T-helper 17 cell (primary cell): ENCODE results near the gene CHPF. TPM values are rescaled to one million over a fixed set of nuclear protein-coding genes. Genes with fewer than 3 reads are reported as not detected.

Source experiments
- ATAC-seq: fragments of 150-1000 bp; cut with Tn5 transposase; 2 replicates; pipeline ENCODE4 v1.10.0; 2021; ENCODE audit warnings: mild to moderate bottlenecking, moderate library complexity
- DNase-seq, 3 donors: peaks; one replicate each; pipeline versions ENCODE4 v3.0.0 to v3.0.0-alpha.2; 2020 to 2021
- H3K9me3 ChIP-seq: one replicate; pipeline ENCODE4 v1.7.0; 2013; ENCODE audit warnings: low read length, mild to moderate bottlenecking; ENCODE audit not compliant: control insufficient read depth, poor library complexity, severe bottlenecking
- H3K27ac Mint-ChIP-seq: one replicate; pipeline ENCODE4 v1.8.0; 2022; ENCODE audit warnings: mild to moderate bottlenecking, moderate library complexity, mixed read lengths
- H3K27me3 Mint-ChIP-seq: one replicate; pipeline ENCODE4 v1.8.0; 2022; ENCODE audit warnings: mixed read lengths
- H3K36me3 Mint-ChIP-seq: one replicate; pipeline ENCODE4 v1.8.0; 2022; ENCODE audit warnings: low read depth, mixed read lengths
- H3K4me1 Mint-ChIP-seq: one replicate; pipeline ENCODE4 v1.8.0; 2022; ENCODE audit warnings: mild to moderate bottlenecking, mixed read lengths
- H3K4me3 Mint-ChIP-seq: one replicate; pipeline ENCODE4 v1.8.0; 2022; ENCODE audit warnings: mild to moderate bottlenecking, moderate library complexity, mixed read lengths
- total RNA-seq, 4 donors: library from RNA in 2 of 4; stranded (reverse) in 2 of 4; gene quantifications; one replicate each; pipeline ENCODE4 v1.2.3 and lab custom pipeline; 2022 to 2026

CHPF gene
- total RNA-seq, 2 donors from 2014 or later = 9.4 to 10.4 TPM

DNA sequence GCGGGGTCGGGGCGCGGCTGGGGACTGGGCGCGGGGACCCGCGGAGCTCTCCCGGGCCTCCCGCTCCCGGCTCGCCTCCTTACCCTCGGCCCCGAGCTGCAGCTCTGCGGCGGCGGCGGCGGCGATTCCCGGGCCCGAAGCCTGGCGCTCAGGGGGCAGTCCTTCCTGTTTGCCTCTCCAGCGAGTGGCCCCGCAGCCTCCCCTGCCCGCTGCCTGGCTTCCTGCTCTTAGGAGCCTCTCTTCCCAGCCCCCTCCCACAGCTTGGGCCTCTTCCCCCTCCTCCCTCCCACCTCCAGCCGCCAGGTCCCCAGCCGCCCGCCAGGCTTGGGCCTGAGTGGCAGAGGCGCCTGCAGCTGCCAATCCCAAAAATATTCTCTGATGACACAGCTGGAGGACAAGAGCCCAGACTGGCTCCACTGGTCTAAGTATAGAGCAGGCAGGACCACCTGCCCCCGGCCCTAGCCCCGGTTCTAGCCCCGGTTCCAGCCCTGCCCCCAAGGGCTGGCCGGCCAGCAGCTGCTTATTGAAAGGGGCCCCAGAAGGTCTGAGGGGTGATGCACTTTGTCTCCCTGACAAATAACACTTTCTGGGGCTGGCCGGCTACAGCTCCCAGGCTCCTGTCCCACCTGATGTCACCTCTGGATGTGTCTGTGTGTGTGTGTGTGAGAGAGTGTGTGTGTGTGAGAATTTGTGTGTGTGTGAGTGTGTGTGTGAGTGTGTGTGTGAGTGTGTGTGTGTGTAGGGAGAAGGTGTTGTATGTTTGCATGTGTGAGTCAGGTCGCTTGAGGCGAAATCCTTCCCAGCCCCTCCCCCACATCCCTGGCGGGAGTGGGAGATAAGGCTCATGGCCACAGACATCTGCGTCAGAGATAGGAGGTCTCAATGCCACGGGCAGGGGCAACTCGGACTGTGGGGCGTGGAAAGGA lies 28.0 kb upstream of the CHPF start, which contains the start of gene OBSL1:
Gene OBSL1 (minus strand): TSS at position 229 of the 926 bp plus-strand sequence. CDS start 307 bp downstream, outside the sequence.
- Mint-ChIP-seq H3K27me3 (peaks cover 72% of the 10 kb centered on the region), H3K27ac (no peak within 1 kb of the TSS), H3K36me3 (peaks cover 7% of the 10 kb centered on the region), H3K4me3 (peak within 1 kb of the TSS; percentile 31), H3K4me1 (no peaks in the 10 kb centered on the region)
- DNase-seq = no peak
- no peaks in the 10 kb centered on the region for H3K9me3 ChIP-seq
- peak; percentile 23 for ATAC-seq

DNA sequence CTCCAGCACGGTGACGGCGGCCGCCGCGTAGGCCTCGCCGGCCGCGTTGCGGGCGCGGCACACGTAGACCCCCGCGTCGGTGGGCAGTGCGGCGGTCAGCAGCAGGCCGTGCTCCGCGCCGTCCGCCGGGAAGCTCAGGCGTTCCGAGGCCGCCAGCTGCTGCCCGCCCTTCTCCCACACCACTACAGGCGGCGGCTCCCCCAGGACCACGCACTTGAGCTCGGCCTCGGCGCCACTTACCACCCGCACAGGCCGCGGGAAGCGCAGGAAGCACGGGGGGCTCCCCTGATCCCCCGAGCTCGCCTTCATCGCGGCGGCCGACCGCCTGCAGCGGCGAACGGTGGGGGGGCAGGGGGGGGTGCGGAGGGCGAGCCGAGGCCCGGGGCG lies 27.3 kb upstream of the CHPF start:
- H3K9me3 ChIP-seq = no peaks in the 10 kb centered on the region
- H3K4me1 Mint-ChIP-seq = no peaks in the 10 kb centered on the region
- peaks cover 72% of the 10 kb centered on the region for H3K27me3 Mint-ChIP-seq
- H3K36me3 Mint-ChIP-seq = peaks cover 7% of the 10 kb centered on the region
- no peak overlapping the region for H3K27ac Mint-ChIP-seq
- DNase-seq = no peak
- no peak overlapping the region for H3K4me3 Mint-ChIP-seq
- ATAC-seq = peak; percentile 45

DNA sequence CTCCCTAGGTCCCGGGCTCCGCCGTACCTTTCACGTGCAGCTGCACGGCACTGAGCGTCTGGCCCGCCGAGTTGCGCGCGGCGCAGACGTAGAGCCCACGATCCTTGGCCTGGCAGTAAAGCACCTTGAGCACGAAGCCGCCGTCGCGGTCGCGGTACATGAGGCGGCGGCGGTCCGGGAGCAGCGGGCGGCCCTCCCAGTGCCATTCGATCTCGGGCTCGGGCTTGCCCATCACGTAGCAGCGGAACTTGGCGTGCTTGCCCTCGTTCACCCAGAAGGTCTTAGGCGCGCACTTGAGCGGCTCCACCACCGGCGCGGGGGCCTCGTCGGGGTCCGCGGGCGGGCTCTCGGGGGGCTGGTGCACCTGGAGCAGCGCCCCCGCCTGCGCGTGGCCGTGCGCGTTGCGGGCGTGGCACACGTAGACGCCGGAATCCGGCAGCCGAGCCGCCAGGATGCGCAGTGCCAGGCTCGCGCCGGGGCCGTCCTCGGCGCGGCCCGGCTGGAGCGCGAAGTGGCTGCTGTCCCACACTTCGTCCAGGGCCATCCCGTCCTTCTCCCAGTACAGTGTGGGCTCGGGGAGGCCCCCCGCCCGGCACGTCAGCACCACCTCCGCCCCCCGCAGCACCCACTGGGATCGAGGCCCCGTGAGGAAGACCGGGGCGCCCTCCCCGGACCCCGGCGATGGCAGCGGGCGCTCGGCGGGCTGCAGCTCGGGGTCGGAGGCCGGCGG lies 26.8 kb upstream of the CHPF start:
- H3K9me3 ChIP-seq = no peaks in the 10 kb centered on the region
- Mint-ChIP-seq H3K36me3 (peaks cover 5% of the 10 kb centered on the region), H3K27me3 (peaks cover 69% of the 10 kb centered on the region), H3K27ac (no peak overlapping the region), H3K4me3 (peak overlapping the region; percentile 65), H3K4me1 (no peaks in the 10 kb centered on the region)
- DNase-seq (no peak), ATAC-seq (peak; percentile 32)

DNA sequence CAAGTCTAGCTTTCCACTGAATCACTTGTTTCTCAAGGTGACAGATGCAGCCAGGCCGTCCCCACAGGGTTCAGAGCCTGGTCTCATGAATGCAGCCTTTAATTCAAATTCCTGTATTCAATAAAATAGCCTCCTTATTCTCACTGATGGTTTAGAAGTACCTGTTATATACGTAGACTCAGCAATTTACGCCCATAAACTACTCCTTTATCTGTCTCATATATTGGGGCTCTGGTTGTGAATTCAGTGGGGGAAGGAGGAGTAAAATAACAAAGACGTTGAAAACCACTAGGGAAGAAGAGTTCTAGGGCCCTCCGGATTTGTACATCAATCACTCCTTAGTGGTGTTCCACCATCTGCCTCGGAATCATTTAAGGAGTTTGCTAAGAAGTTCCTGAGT lies 26.0 kb upstream of the CHPF start:
- ATAC-seq = no peak
- peaks cover 3% of the 10 kb centered on the region for H3K36me3 Mint-ChIP-seq
- no peaks in the 10 kb centered on the region for H3K9me3 ChIP-seq
- no peaks in the 10 kb centered on the region for H3K4me1 Mint-ChIP-seq
- H3K27me3 Mint-ChIP-seq = peaks cover 64% of the 10 kb centered on the region
- no peak for DNase-seq
- peak overlapping the region; percentile 65 for H3K4me3 Mint-ChIP-seq
- no peak overlapping the region for H3K27ac Mint-ChIP-seq

DNA sequence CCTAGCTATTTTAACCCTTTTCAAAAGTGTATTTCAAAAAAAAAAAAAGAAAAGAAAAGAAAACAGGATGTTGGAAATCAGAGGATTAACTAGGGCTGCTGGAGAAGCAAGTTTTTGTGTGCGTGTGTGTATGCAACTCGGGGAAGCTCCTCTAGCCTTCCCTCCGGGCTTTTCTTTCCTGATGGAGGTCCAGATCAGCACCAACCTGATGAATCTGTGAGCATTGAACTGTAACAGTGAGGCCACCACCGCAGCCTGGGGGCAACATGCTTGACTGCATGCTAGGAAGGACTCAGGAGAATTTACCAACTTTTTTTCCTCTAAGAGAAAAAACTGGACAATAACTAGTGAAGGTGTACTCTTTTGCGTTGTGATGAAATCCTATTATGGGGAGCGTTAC lies 25.4 kb upstream of the CHPF start:
- H3K9me3 ChIP-seq = no peaks in the 10 kb centered on the region
- H3K27ac Mint-ChIP-seq = no peak overlapping the region
- no peak overlapping the region for H3K4me3 Mint-ChIP-seq
- peaks cover 3% of the 10 kb centered on the region for H3K36me3 Mint-ChIP-seq
- no peak for DNase-seq
- ATAC-seq = no peak
- peaks cover 69% of the 10 kb centered on the region for H3K27me3 Mint-ChIP-seq
- no peaks in the 10 kb centered on the region for H3K4me1 Mint-ChIP-seq

DNA sequence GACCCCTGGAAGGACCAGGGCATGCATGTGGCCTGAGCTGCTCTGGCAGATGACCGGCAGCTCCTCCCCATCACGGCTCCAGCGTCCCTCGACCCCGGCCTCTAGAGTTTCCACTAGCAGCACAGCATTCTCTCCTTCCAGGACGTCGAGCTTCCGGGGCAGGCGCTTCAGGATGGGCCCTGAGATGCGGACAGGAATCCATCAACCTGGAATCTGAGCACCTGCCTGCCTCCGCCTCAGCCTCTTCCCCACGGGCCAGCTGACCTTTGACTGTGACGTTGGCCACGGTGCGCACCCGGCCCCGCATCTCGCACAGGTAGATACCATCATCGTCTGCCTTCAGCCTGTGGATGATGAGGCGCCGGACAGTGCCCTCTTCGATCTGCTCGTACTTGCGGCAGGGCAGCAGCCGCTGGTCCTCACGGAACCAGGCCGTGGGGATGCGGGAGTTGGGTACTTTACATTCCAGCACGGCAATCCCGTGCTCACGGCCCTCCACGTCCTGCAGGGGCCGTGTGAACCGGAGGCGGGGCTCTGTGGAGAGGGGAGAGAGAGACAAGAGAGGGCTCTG lies 24.3 kb upstream of the CHPF start:
- ATAC-seq = no peak

DNA sequence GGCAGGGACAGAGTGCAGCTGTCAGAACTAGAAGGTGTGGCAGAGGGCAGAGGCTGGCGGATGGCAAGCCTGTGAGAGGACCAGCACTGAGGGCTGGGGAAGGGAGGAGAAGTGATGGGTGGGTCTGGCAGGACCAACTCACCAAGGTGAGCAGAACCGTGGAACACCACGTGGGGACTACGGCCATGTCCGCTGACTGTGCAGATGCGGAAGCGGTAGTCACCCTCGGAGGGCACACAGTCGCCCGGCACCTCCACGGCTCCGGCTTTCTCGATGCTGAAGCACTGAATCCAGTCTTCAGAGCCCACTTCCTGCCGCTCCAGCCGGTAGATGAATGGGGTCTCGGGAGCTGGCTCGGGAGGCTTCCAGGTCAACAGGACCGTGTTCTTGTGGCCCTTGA lies 23.5 kb upstream of the CHPF start:
- ATAC-seq (no peak), DNase-seq (no peak)
- no peak overlapping the region for H3K27ac Mint-ChIP-seq
- H3K4me1 Mint-ChIP-seq = no peaks in the 10 kb centered on the region
- H3K36me3 Mint-ChIP-seq = peaks cover 3% of the 10 kb centered on the region
- no peaks in the 10 kb centered on the region for H3K9me3 ChIP-seq
- H3K27me3 Mint-ChIP-seq = peaks cover 71% of the 10 kb centered on the region
- H3K4me3 Mint-ChIP-seq = no peak overlapping the region

More for the DNA sequence above, 24.3 kb upstream of the CHPF start:
- DNase-seq = no peak
- no peaks in the 10 kb centered on the region for H3K4me1 Mint-ChIP-seq
- H3K9me3 ChIP-seq = no peaks in the 10 kb centered on the region
- H3K27ac Mint-ChIP-seq = no peak overlapping the region
- no peak overlapping the region for H3K4me3 Mint-ChIP-seq
- peaks cover 71% of the 10 kb centered on the region for H3K27me3 Mint-ChIP-seq
- H3K36me3 Mint-ChIP-seq = peaks cover 3% of the 10 kb centered on the region

DNA sequence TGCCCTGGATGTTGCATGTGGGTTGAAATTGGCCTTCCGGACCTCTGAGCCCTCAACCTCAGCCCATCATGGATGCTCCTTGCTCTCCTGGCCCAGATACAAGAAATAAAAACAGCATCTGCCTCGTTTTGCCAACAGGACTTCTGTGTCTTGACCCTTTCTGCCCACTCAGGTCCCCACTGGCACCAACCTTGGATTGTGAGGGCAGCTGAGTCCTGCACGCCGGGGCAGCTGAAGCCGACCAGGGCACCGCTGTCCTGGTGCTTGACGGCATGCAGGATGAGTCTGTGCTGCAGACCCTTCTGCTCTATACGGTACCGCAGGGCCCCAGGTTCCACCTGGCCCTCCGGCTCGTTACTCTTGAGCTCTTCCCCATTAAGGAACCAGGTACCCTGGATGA lies 23.0 kb upstream of the CHPF start:
- no peak for DNase-seq
- ATAC-seq = no peak
- H3K9me3 ChIP-seq = no peaks in the 10 kb centered on the region
- Mint-ChIP-seq H3K27ac (no peak overlapping the region), H3K4me1 (no peaks in the 10 kb centered on the region), H3K4me3 (no peak overlapping the region), H3K27me3 (peaks cover 70% of the 10 kb centered on the region), H3K36me3 (peaks cover 3% of the 10 kb centered on the region)

DNA sequence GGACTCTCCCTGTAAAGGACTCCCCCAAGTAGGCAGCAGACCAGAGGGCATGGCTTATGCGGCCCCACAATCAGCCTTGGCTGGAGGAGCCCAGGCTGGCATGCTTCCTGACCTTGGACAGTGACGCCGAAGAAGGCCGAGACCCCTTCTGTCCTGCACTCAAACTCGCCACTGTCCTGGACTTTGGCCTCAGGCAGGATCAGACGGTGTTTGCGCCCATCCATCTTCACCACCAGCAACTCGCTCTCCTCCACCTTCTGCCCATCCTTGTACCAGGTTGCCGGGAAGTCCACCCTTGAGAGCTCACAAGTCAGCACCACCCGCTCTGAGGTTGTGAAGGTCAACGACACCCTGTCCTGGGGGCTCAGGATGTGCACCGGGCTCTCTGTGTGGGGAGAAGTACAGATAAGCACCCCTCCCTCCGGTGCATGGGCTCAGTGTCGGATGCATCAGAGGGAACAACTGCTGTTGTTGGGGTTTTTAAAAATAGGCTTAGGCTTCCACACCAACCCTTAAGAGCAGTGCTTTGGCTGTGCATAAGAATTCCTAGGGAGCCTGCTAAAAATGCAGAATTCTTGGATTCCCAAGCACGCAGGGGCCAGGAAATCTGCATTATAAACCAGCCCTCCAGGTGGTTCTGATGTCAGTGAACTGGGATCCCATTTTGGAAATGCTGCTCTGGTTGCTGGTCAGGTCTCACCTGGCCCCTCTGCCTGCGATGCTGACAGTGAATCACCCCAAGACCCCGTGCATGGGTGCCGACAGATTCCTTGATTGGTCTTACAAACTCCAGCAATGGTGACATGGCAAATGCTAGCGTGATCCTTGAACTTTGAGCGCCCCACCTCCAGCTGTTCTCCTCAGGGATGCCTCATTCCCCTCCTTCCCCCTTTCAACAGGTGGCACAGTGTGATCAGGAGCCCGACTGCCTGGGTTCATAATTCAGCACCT lies 21.8 kb upstream of the CHPF start:
- Mint-ChIP-seq H3K4me1 (no peaks in the 10 kb centered on the region), H3K4me3 (no peak overlapping the region), H3K36me3 (peaks cover 3% of the 10 kb centered on the region), H3K27me3 (peaks cover 68% of the 10 kb centered on the region), H3K27ac (no peak overlapping the region)
- ATAC-seq = no peak
- no peaks in the 10 kb centered on the region for H3K9me3 ChIP-seq
- DNase-seq = no peak

DNA sequence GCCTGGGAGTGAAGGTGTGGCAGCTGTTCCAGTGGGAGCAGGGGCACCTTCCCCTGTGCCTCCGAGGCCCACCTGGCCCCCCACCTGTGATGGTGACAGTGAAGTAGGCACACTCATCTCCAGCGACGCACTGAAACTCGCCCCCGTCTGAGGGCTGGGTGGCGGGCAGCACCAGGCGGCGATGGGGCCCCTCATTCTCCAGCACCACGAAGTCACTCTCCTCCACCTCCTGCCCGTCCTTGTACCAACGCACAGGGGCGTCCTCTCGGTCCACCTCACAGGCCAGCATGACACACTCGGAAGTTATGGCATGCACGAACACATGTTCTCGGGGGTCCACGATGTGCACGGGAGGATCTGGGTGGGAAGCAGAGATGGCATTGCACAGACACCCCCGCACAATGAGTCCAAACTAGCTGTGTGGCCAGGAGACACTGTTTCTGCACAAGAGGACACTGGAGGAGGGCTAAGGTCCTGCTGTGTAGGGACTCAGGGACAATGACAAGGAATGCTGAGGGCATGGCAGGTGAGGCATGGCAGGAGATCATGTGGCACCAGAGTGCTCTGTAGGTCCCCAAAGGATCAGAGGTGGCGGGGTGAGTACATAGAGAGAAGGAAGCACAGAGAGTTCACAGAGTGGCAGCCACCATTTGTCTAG lies 19.8 kb upstream of the CHPF start:
- no peak overlapping the region for H3K27ac Mint-ChIP-seq
- no peak overlapping the region for H3K4me3 Mint-ChIP-seq
- H3K27me3 Mint-ChIP-seq = peaks cover 58% of the 10 kb centered on the region
- H3K4me1 Mint-ChIP-seq = no peaks in the 10 kb centered on the region
- ATAC-seq = no peak
- no peaks in the 10 kb centered on the region for H3K9me3 ChIP-seq
- no peak for DNase-seq
- H3K36me3 Mint-ChIP-seq = no peaks in the 10 kb centered on the region

DNA sequence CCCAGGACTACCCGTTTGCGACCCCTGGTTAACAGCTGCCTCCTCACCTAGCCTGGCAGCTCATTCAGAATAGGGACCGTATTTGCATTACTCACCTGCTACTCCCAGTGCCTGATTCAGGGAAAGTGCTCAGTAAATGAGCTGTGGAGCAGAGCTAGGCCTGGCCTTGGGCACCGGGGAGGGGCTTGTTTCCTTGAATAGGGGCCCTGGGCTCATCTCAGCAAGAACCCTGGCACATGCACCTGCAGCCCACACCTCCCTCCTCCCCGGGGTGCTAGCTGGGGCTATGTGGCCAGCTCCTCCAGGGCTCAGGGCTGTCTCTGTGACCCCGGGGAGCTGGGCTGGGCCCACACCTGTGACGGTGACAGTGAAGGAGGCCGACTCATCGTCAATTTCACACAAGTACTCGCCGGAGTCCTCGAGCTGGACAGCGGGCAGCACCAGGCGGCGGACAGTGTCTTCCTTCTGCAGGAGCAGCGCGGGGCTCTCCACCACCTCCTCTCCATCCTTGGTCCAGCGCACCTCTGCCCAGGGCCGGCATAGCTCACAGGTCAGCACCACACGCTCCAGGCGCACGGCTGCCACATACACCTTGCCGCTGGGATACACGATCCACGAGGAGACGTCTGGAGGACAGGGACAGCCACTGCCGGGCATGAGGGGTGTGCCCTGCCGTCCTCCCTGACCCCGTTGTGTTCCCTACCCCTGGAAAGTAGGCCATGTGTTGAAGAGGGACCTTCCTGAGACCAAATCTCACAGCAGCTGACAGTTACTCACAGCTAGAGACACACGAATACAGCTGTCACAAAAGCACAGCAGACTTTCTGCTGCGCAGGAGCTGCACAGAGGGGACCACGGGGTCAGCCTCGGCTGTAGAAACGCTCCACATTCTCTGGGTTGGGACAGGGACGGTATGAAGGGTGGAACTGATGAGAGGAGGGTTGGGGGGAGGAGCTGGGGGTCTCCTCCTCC lies 18.7 kb upstream of the CHPF start:
- H3K9me3 ChIP-seq = no peaks in the 10 kb centered on the region
- H3K27ac Mint-ChIP-seq = no peak overlapping the region
- H3K36me3 Mint-ChIP-seq = no peaks in the 10 kb centered on the region
- H3K4me3 Mint-ChIP-seq = no peak overlapping the region
- H3K4me1 Mint-ChIP-seq = no peaks in the 10 kb centered on the region
- peaks cover 51% of the 10 kb centered on the region for H3K27me3 Mint-ChIP-seq
- DNase-seq (no peak), ATAC-seq (no peak)
